Epithelial cell of esophagus (primary cell): ENCODE results near the gene NUP210.
A peak's percentile ranks its signal among the peaks of the same experiment; 100 is the strongest.

ENCODE experiments used
- DNase-seq: peaks from one replicate; pipeline ENCODE4 v3.0.0; 2010; ENCODE audit warnings: low read depth
- H3K4me3 ChIP-seq: 2 replicates; pipeline ENCODE4 v1.5.1; 2011; ENCODE audit warnings: mild to moderate bottlenecking, low read length, control low read depth
- TF ChIP-seq, protein P1 (sequence below): IDR thresholded peaks from 2 replicates; pipeline ENCODE4 v1.5.1; 2011; ENCODE audit warnings: low read depth, mild to moderate bottlenecking, low read length, control low read depth, inconsistent platforms; ENCODE audit not compliant: insufficient read depth; ENCODE audit errors: missing control alignments

The NUP210 gene

DNA sequence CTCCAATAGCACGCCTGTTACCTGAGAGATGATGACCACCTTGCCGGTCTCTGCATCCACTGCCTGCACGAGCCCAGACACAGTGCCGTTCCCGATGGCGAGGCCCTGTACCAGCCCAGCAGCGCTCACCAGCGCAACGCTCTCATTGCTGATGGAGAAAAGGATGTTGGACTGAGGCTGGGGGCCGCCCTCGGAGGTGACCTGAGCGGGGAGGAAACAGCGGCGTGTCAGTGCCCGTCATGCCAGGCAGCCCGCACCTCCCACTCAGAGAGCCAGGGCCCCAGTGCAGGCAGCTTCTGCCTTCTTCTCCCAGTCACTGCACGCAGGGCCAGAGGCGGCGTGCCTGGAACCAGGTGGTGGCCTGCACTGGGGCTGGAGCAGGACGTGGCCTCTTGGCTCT, 80.3 kb downstream of the NUP210 start:
- DNase-seq: no peak
- no peak overlapping the region for H3K4me3 ChIP-seq
- TF ChIP-seq, protein P1, sequence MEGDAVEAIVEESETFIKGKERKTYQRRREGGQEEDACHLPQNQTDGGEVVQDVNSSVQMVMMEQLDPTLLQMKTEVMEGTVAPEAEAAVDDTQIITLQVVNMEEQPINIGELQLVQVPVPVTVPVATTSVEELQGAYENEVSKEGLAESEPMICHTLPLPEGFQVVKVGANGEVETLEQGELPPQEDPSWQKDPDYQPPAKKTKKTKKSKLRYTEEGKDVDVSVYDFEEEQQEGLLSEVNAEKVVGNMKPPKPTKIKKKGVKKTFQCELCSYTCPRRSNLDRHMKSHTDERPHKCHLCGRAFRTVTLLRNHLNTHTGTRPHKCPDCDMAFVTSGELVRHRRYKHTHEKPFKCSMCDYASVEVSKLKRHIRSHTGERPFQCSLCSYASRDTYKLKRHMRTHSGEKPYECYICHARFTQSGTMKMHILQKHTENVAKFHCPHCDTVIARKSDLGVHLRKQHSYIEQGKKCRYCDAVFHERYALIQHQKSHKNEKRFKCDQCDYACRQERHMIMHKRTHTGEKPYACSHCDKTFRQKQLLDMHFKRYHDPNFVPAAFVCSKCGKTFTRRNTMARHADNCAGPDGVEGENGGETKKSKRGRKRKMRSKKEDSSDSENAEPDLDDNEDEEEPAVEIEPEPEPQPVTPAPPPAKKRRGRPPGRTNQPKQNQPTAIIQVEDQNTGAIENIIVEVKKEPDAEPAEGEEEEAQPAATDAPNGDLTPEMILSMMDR: no peak

GRCh38 chr3:13338996-13339395, 81.1 kb downstream of the NUP210 start:
- DNase-seq: no peak
- TF ChIP-seq, protein P1: no peak
- no peak overlapping the region for H3K4me3 ChIP-seq

DNA sequence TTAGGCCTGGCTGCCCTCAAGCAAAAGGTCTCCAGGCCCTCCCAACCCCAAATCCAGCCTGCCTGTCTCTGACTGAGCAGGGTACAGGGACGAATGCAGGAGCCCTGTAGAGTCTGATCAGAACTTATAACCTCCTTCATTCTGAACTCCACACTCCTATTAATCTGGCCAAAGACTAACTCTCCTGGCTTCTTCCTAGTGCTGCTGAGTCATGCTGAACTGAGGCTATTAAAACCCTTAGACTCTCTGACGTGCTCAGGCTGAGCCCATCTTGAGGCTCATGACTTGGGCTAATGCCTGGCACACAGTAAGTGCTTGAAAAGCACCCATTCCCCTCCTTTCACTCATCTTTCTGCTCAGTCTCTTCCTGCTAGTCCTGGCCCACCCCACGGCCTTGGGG, 81.9 kb downstream of the NUP210 start:
- TF ChIP-seq, protein P1: no peak
- DNase-seq: peak; percentile 7
- no peak overlapping the region for H3K4me3 ChIP-seq

GRCh38 chr3:13336592-13336991, 83.5 kb downstream of the NUP210 start:
- TF ChIP-seq, protein P1: no peak
- DNase-seq: no peak
- no peak overlapping the region for H3K4me3 ChIP-seq

DNA sequence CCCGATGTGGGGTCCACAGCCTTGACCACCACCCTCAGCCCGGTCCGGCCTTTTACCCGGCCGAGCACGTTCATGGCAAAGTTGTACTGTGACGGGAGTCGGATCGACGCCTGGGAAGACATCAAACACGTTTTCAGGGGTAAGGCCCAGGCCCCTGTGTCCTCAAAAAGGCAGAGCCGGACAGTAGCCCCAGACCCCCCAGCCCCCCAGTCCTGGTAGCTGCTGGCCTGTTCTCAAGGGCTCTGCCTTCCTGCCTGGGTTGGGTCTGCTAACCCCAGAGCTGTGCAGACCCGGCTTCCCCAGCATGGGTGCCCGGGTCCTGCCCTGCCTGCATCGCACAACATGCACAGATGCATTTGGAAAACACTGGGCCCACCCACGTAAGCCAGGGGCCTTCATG, 84.6 kb downstream of the NUP210 start:
- TF ChIP-seq, protein P1: no peak
- no peak overlapping the region for H3K4me3 ChIP-seq
- DNase-seq: no peak

DNA sequence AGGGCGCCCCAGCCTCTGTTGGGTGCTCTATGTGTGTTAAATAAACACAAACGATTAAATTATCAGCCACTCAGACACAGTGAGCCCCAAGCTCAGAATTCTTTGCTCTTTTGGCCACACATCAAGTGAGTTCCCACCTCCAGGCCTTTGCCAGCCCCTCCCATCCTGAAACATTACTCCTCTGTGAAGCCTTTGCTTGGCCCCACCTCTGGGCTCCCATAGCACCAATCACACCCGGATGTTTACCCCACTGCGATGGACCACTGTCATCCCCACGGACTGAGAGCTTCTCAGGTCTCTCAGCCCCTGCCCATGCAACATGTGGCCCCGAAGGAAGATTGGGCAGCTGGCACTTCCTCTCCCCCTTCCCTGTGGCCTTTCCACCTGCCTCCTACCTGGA, 85.1 kb downstream of the NUP210 start:
- TF ChIP-seq, protein P1: no peak
- H3K4me3 ChIP-seq: no peak overlapping the region
- no peak for DNase-seq

DNA sequence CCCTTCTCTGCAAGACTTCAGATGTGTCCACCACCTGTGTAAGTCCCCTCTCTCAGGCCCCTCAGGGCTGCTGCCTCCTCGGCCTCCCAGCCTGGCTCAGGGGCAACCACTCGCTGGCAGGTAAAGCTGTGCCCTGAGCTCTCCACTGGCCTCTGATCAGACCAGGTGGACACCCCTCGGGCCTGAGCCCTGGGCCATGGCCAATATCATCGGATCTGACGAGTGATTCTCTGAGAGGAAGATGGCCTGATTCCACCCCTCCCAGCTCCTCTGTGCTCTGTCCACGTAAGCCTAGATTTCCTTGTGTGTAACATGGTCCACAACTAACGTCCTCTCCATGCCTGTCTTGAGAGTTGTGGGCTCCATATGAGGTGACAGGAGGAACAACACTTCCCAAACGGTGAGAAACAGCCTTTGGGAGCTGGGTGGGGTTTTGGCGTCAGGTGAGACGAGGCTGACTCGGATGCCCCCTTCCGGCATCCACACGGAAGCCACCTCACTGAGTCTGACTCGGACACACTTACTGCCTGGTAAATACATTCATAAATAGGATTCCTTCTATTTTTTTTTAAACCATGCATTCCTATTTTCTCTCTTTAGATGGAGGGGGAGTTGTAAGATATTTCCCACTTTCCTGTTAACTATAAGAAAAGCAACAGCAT, 86.8 kb downstream of the NUP210 start:
- no peak overlapping the region for H3K4me3 ChIP-seq
- no peak for DNase-seq
- TF ChIP-seq, protein P1: no peak
